Activated CD4-positive, alpha-beta T cell treated with anti-CD3 and anti-CD28 coated beads, Interleukin-2, amount 50 U/mL, for 48 hours (primary cell): ENCODE data around the gene TANK.
"Not testable (repeated sequence)": the region's sequence is repeated elsewhere in the genome, so short reads cannot be mapped to it uniquely, and the experiment has no call there.

Experiments
- DNase-seq, 2 experiments: peaks; one replicate each; pipeline ENCODE4 v3.0.0-alpha.2; 2020

TANK gene

GRCh38 chr2:161170377-161170776 lies 10.1 kb downstream of the TANK start:
- no peak for DNase-seq

- no peak for DNase-seq
These were observed 11.0 kb downstream of the TANK start for GRCh38 chr2:161170958-161171932.

GRCh38 chr2:161172901-161173540 lies 12.8 kb downstream of the TANK start:
- DNase-seq = peak in 1 of 2 experiments; percentile 13

- no peak for DNase-seq
These were observed 13.4 kb downstream of the TANK start for GRCh38 chr2:161173541-161174194.

- DNase-seq = no peak
These were observed 17.7 kb downstream of the TANK start for GRCh38 chr2:161177969-161178368.

GRCh38 chr2:161178756-161179155 lies 18.5 kb downstream of the TANK start:
- DNase-seq = no peak

GRCh38 chr2:161190050-161190449 lies 29.8 kb downstream of the TANK start:
- no peak for DNase-seq

GRCh38 chr2:161195602-161196001 lies 35.4 kb downstream of the TANK start:
- not testable (repeated sequence) for DNase-seq

GRCh38 chr2:161199912-161200701 lies 39.9 kb downstream of the TANK start:
- DNase-seq = no peak

- no peak for DNase-seq
These were observed 44.6 kb downstream of the TANK start for GRCh38 chr2:161204846-161205245.

GRCh38 chr2:161206471-161207032 lies 46.3 kb downstream of the TANK start:
- no peak for DNase-seq

GRCh38 chr2:161207941-161208340 lies 47.7 kb downstream of the TANK start:
- DNase-seq = no peak

- no peak for DNase-seq
These were observed 48.4 kb downstream of the TANK start for GRCh38 chr2:161208527-161209139.

GRCh38 chr2:161209902-161210301 lies 49.7 kb downstream of the TANK start:
- no peak for DNase-seq

GRCh38 chr2:161217597-161218185 lies 57.5 kb downstream of the TANK start:
- DNase-seq = no peak

- no peak for DNase-seq
These were observed 59.0 kb downstream of the TANK start for GRCh38 chr2:161219211-161219610.

GRCh38 chr2:161223139-161223732 lies 63.0 kb downstream of the TANK start:
- no peak for DNase-seq

GRCh38 chr2:161228511-161229240 lies 68.4 kb downstream of the TANK start:
- no peak for DNase-seq

GRCh38 chr2:161230959-161231358 lies 70.7 kb downstream of the TANK start:
- DNase-seq = no peak

GRCh38 chr2:161232571-161232970 lies 72.3 kb downstream of the TANK start:
- DNase-seq = no peak
